Vagina (tissue), 2 donors: ENCODE measurements around the gene LCE1E. TPM values are rescaled to one million over a fixed set of nuclear protein-coding genes. Genes with fewer than 3 reads are reported as not detected.

Experiments
- DNase-seq, 2 donors: peaks; one replicate each; pipeline ENCODE4 v3.0.0-alpha.2; 2017; ENCODE audit errors: extremely low spot score in 2 of 2
- H3K27ac ChIP-seq: fragments of 200-600 bp; sonication (generic); one replicate; pipeline ENCODE4 v1.5.1; 2019
- H3K27me3 ChIP-seq: fragments of 200-600 bp; sonication (generic); one replicate; pipeline ENCODE4 v1.5.1; 2019
- H3K36me3 ChIP-seq, 2 donors: fragments of 200-600 bp; sonication (generic); one replicate each; pipeline ENCODE4 v1.5.1; 2017 to 2019
- H3K4me1 ChIP-seq: fragments of 200-600 bp; sonication (generic); one replicate; pipeline ENCODE4 v1.5.1; 2019
- H3K4me3 ChIP-seq, 2 donors: fragments of 200-600 bp; sonication (generic); 1 replicate in 1 of 2; 2 replicates in 1 of 2; pipeline ENCODE4 v1.5.1; 2016 to 2019
- H3K9me3 ChIP-seq: fragments of 200-600 bp; sonication (generic); one replicate; pipeline ENCODE4 v1.5.1; 2019
- POLR2A ChIP-seq, 2 donors: fragments of 450-650 bp; IDR thresholded peaks; one replicate each; pipeline ENCODE4 v1.6.1; 2017; ENCODE audit warnings: antibody characterized with exemption in 2 of 2, mild to moderate bottlenecking in 2 of 2, moderate library complexity in 2 of 2
- POLR2AphosphoS5 ChIP-seq, 2 donors: sonication (generic); formaldehyde crosslinking; IDR thresholded peaks; one replicate each; pipeline ENCODE4 v1.9.0; 2017; ENCODE audit warnings: antibody characterized with exemption in 2 of 2, mild to moderate bottlenecking in 2 of 2, low read depth in 1 of 2; ENCODE audit not compliant: insufficient read depth in 1 of 2
- intact Hi-C: fragments of 100-400 bp; cut with DNase I; formaldehyde crosslinking; loops from one replicate; pipeline ENCODE4 v1.15.1; 2023
- total RNA-seq: library from RNA; depleted of rRNA; stranded (reverse); fragments of >200 nt; gene quantifications from one replicate; pipeline ENCODE4 v1.2.3, GENCODE V29; 2016
- TF ChIP-seq, protein P1 (sequence below), 3 experiments: fragments of 450-650 bp in 2 of 3; fragments of 200-600 bp in 1 of 3; sonication (generic) in 1 of 3; IDR thresholded peaks; one replicate each; pipeline ENCODE4 v1.5.1; 2017 to 2019; ENCODE audit warnings: antibody characterized with exemption in 3 of 3, mild to moderate bottlenecking in 2 of 3, moderate library complexity in 2 of 3

LCE1E gene
- total RNA-seq, 1 donor from 2014 or later, result not detected

DNA sequence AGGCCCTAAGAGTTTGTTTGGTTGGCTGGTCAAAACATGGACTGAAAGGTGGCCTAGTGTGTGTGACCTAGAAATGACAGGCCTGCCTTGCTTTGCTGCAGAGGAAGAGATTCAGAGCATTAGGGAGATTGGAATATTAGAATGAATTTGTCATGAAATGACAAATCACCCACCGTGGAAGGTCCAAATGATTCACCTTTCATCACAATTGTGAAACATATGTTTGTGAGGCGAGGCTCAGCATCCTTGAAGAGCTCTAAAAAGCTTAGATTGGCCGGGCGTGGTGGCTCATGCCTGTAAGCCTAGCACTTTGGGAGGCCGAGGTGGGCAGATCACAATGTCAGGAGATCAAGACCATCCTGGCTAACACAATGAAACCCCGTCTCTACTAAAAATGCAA lies 31.3 kb downstream of the LCE1E start:
- H3K27me3 ChIP-seq, result no peaks in the 10 kb centered on the region
- no peaks in the 10 kb centered on the region for H3K9me3 ChIP-seq
- no peak overlapping the region for H3K4me3 ChIP-seq
- no peaks in the 10 kb centered on the region for H3K4me1 ChIP-seq
- DNase-seq, result no peak
- no peak overlapping the region for H3K27ac ChIP-seq
- TF ChIP-seq POLR2A (IDR thresholded peaks at IDR 0.05), result no peak
- TF ChIP-seq POLR2AphosphoS5 (IDR thresholded peaks at IDR 0.05; ENCODE audit: insufficient read depth in 1 of 2, low read depth in 1 of 2), result no peak
- TF ChIP-seq, protein P1, sequence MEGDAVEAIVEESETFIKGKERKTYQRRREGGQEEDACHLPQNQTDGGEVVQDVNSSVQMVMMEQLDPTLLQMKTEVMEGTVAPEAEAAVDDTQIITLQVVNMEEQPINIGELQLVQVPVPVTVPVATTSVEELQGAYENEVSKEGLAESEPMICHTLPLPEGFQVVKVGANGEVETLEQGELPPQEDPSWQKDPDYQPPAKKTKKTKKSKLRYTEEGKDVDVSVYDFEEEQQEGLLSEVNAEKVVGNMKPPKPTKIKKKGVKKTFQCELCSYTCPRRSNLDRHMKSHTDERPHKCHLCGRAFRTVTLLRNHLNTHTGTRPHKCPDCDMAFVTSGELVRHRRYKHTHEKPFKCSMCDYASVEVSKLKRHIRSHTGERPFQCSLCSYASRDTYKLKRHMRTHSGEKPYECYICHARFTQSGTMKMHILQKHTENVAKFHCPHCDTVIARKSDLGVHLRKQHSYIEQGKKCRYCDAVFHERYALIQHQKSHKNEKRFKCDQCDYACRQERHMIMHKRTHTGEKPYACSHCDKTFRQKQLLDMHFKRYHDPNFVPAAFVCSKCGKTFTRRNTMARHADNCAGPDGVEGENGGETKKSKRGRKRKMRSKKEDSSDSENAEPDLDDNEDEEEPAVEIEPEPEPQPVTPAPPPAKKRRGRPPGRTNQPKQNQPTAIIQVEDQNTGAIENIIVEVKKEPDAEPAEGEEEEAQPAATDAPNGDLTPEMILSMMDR (IDR thresholded peaks at IDR 0.05), result no peak
- intact Hi-C loops, result no loop called here
- no peaks in the 10 kb centered on the region for H3K36me3 ChIP-seq

- DNase-seq, result no peak
- intact Hi-C loops, result no loop called here
- Histone ChIP-seq H3K36me3 (no peaks in the 10 kb centered on the region), H3K27ac (no peak overlapping the region), H3K9me3 (no peaks in the 10 kb centered on the region), H3K27me3 (no peaks in the 10 kb centered on the region), H3K4me1 (no peaks in the 10 kb centered on the region), H3K4me3 (no peak overlapping the region)
- TF ChIP-seq, protein P1 (IDR thresholded peaks at IDR 0.05), result no peak
- TF ChIP-seq POLR2AphosphoS5 (IDR thresholded peaks at IDR 0.05; ENCODE audit: insufficient read depth in 1 of 2, low read depth in 1 of 2), result no peak
Measured at GRCh38 chr1:152823294-152823693, 37.2 kb downstream of the LCE1E start.

GRCh38 chr1:152824964-152825363 lies 38.9 kb downstream of the LCE1E start:
- Histone ChIP-seq H3K27ac (no peak overlapping the region), H3K27me3 (no peaks in the 10 kb centered on the region), H3K36me3 (no peaks in the 10 kb centered on the region), H3K4me3 (no peak overlapping the region), H3K9me3 (no peaks in the 10 kb centered on the region), H3K4me1 (no peaks in the 10 kb centered on the region)
- TF ChIP-seq POLR2A (IDR thresholded peaks at IDR 0.05), result no peak
- TF ChIP-seq POLR2AphosphoS5 (IDR thresholded peaks at IDR 0.05; ENCODE audit: insufficient read depth in 1 of 2, low read depth in 1 of 2), result no peak
- TF ChIP-seq, protein P1 (IDR thresholded peaks at IDR 0.05), result no peak
- DNase-seq, result no peak
- intact Hi-C loops, result no loop called here

DNA sequence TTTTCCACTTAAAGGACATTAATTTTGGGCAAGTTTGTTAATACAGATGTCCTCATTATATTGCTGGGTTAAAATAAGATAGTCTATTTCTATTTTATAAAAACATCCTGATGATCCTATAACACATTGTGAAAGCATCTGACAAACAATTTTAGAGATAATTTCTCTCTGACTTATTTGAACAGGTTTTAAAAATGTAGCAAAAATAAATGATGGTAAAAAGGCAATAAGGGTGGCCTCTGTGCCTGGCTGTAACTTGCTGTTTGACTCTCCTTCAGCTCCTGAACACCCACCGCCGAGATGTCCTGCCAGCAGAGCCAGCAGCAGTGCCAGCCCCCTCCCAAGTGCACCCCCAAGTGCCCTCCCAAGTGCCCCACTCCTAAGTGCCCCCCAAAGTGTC lies 41.1 kb downstream of the LCE1E start, which contains the start of gene LCE1A:
LCE1A (plus strand) TSS at position 301 of the 400 bp plus-strand sequence; CDS start at position 301, 0 bp downstream.
- Histone ChIP-seq H3K4me3 (no peak within 1 kb of the TSS), H3K36me3 (no peaks in the 10 kb centered on the region), H3K27me3 (no peaks in the 10 kb centered on the region), H3K27ac (no peak within 1 kb of the TSS), H3K9me3 (no peaks in the 10 kb centered on the region), H3K4me1 (no peaks in the 10 kb centered on the region)
- intact Hi-C loops, result no loop called here
- no peak for DNase-seq
- TF ChIP-seq, protein P1 (IDR thresholded peaks at IDR 0.05), result no peak
- TF ChIP-seq POLR2AphosphoS5 (IDR thresholded peaks at IDR 0.05; ENCODE audit: insufficient read depth in 1 of 2, low read depth in 1 of 2) (no peak), POLR2A (IDR thresholded peaks at IDR 0.05) (no peak)

GRCh38 chr1:152836870-152837269 lies 50.8 kb downstream of the LCE1E start:
- Histone ChIP-seq H3K9me3 (no peaks in the 10 kb centered on the region), H3K4me3 (no peak overlapping the region), H3K27ac (no peak overlapping the region), H3K27me3 (no peaks in the 10 kb centered on the region), H3K4me1 (no peaks in the 10 kb centered on the region), H3K36me3 (no peaks in the 10 kb centered on the region)
- TF ChIP-seq POLR2AphosphoS5 (IDR thresholded peaks at IDR 0.05; ENCODE audit: insufficient read depth in 1 of 2, low read depth in 1 of 2) (no peak), POLR2A (IDR thresholded peaks at IDR 0.05) (no peak)
- TF ChIP-seq, protein P1 (IDR thresholded peaks at IDR 0.05), result no peak
- intact Hi-C loops, result no loop called here
- no peak for DNase-seq

Other genes with a start within 250 kb of the LCE1E start
- 2.2 TPM for gene LCE3E, start 219.5 kb upstream of the LCE1E start, total RNA-seq
- gene LCE3D, start 205.7 kb upstream of the LCE1E start, total RNA-seq, result 57.5 TPM
- not detected for gene LCE3C, start 186.0 kb upstream of the LCE1E start, total RNA-seq
- gene LCE3B, start 172.4 kb upstream of the LCE1E start, total RNA-seq, result not detected
- not detected for gene LCE3A, start 163.2 kb upstream of the LCE1E start, total RNA-seq
- gene LCE2D, start 122.9 kb upstream of the LCE1E start, total RNA-seq, result not detected
- not detected for gene LCE2C, start 111.0 kb upstream of the LCE1E start, total RNA-seq
- gene LCE2B, start 100.1 kb upstream of the LCE1E start, total RNA-seq, result not detected
- gene LCE2A, start 87.9 kb upstream of the LCE1E start, total RNA-seq, result not detected
- gene LCE4A, start 78.1 kb upstream of the LCE1E start, total RNA-seq, result not detected
- gene KPRP, start 28.2 kb upstream of the LCE1E start, total RNA-seq, result 1.2 TPM
- gene LCE1F, start 11.1 kb upstream of the LCE1E start, total RNA-seq, result not detected
- not detected for gene LCE1D, start 10.5 kb downstream of the LCE1E start, total RNA-seq
- not detected for gene LCE1C, start 20.4 kb downstream of the LCE1E start, total RNA-seq
- gene LCE1B, start 25.7 kb downstream of the LCE1E start, total RNA-seq, result not detected
- not detected for gene LCE1A, start 41.2 kb downstream of the LCE1E start, total RNA-seq
- not detected for gene LCE6A, start 56.6 kb downstream of the LCE1E start, total RNA-seq
- gene LCE7A, start 73.7 kb downstream of the LCE1E start, total RNA-seq, result not detected
- gene SMCP, start 92.1 kb downstream of the LCE1E start, total RNA-seq, result not detected
- gene IVL, start 122.3 kb downstream of the LCE1E start, total RNA-seq, result 169 TPM
- gene SPRR5, start 160.9 kb downstream of the LCE1E start, total RNA-seq, result not detected
- not detected for gene SPRR4, start 184.4 kb downstream of the LCE1E start, total RNA-seq
- 109 TPM for gene SPRR1A, start 197.8 kb downstream of the LCE1E start, total RNA-seq
- gene SPRR3, start 215.5 kb downstream of the LCE1E start, total RNA-seq, result 1,163 TPM
- 216 TPM for gene SPRR1B, start 244.9 kb downstream of the LCE1E start, total RNA-seq